A673 (cell line): Measurements from ENCODE around the gene CCL7. TPM values are rescaled to one million over a fixed set of nuclear protein-coding genes. Genes with fewer than 3 reads are reported as not detected.

ENCODE experiments used
- BruUV-seq: library from RNA; stranded (reverse); fragments of 400-500 nt; replicated peaks from 2 replicates; lab custom pipeline; 2021; lab: Mats Ljungman, UMichigan
- CTCF ChIA-PET: fragments of 300-600 bp; sonication (Branson Sonifier 250); formaldehyde crosslinking; loops from one replicate; lab custom pipeline; 2022; ENCODE audit warnings: antibody characterized with exemption; lab: Charles Lee
- POLR2A ChIA-PET: fragments of 300-600 bp; sonication (Branson Sonifier 250); formaldehyde crosslinking; loops from one replicate; lab custom pipeline; 2022; ENCODE audit warnings: antibody characterized with exemption; ENCODE audit not compliant: low non-redundant PET; lab: Charles Lee
- DNase-seq: peaks from one replicate; pipeline ENCODE4 v3.0.0-alpha.2; 2015; ENCODE audit warnings: low spot score
- H3K27ac ChIP-seq: fragments of 200-600 bp; sonication (generic); 2 replicates; pipeline ENCODE4 v1.5.1; 2016; ENCODE audit warnings: mixed run types, low read depth, mild to moderate bottlenecking, mixed read lengths, antibody characterized with exemption, low read length; ENCODE audit not compliant: poor library complexity, severe bottlenecking
- H3K27me3 ChIP-seq: fragments of 200-600 bp; sonication (generic); replicated peaks from 2 replicates; pipeline ENCODE4 v1.6.1; 2017; ENCODE audit warnings: mixed run types, low read depth, mild to moderate bottlenecking, mixed read lengths, antibody characterized with exemption, low read length; ENCODE audit not compliant: insufficient read depth, poor library complexity
- H3K36me3 ChIP-seq: fragments of 200-600 bp; sonication (generic); 2 replicates; pipeline ENCODE4 v1.6.1; 2016; ENCODE audit warnings: mixed run types, mild to moderate bottlenecking, mixed read lengths, antibody characterized with exemption, low read length; ENCODE audit not compliant: insufficient read depth, poor library complexity, severe bottlenecking
- H3K4me1 ChIP-seq: fragments of 200-600 bp; sonication (generic); 2 replicates; pipeline ENCODE4 v1.6.1; 2017; ENCODE audit warnings: mixed run types, mild to moderate bottlenecking, mixed read lengths, antibody characterized with exemption, low read length; ENCODE audit not compliant: insufficient read depth, poor library complexity, severe bottlenecking
- H3K4me3 ChIP-seq: fragments of 200-600 bp; sonication (generic); 2 replicates; pipeline ENCODE4 v1.5.1; 2016; ENCODE audit warnings: low read depth, mixed run types, mild to moderate bottlenecking, mixed read lengths, low read length; ENCODE audit not compliant: poor library complexity, severe bottlenecking
- H3K9me3 ChIP-seq: fragments of 200-600 bp; sonication (generic); 2 replicates; pipeline ENCODE4 v1.6.1; 2016; ENCODE audit warnings: mixed run types, low read depth, mild to moderate bottlenecking, mixed read lengths, antibody characterized with exemption, low read length; ENCODE audit not compliant: poor library complexity, severe bottlenecking
- CTCF ChIP-seq: fragments of 300-800, 200-600 bp; sonication (generic); conservative IDR thresholded peaks from 2 replicates; pipeline ENCODE4 v1.5.1; 2017; ENCODE audit warnings: low read depth, mild to moderate bottlenecking, antibody characterized with exemption, low read length, moderate library complexity, mixed read lengths
- EZH2 ChIP-seq: fragments of 200-600 bp; sonication (generic); IDR thresholded peaks from 2 replicates; pipeline ENCODE4 v1.6.1; 2017; ENCODE audit warnings: borderline replicate concordance, low read depth, mild to moderate bottlenecking, mixed read lengths, antibody characterized with exemption, low read length; ENCODE audit not compliant: poor library complexity, severe bottlenecking
- intact Hi-C: fragments of 100-400 bp; cut with micrococcal nuclease; formaldehyde crosslinking; loops from one replicate; pipeline ENCODE4 v1.10.0; 2022; ENCODE audit not compliant: unreplicated experiment
- total RNA-seq: library from RNA; stranded (reverse); gene quantifications from 2 replicates; pipeline ENCODE4 v1.2.3, GENCODE V29; 2021

Gene CCL7
- total RNA-seq, 1 experiment from 2014 or later = not detected

GRCh38 chr17:34302636-34303035 lies 32.6 kb downstream of the CCL7 start:
- CTCF ChIA-PET = no interaction called here
- no peaks in the 10 kb centered on the region for H3K9me3 ChIP-seq
- no peak overlapping the region for H3K4me3 ChIP-seq
- no peaks in the 10 kb centered on the region for H3K36me3 ChIP-seq
- BruUV-seq = no TSS peak
- POLR2A ChIA-PET = no interaction called here
- no peak for TF ChIP-seq EZH2
- no peak for TF ChIP-seq CTCF
- no peak for DNase-seq
- intact Hi-C loops = no loop called here
- no peaks in the 10 kb centered on the region for H3K27me3 ChIP-seq
- H3K27ac ChIP-seq = no peak overlapping the region
- no peaks in the 10 kb centered on the region for H3K4me1 ChIP-seq

- no peak for TF ChIP-seq EZH2
- TF ChIP-seq CTCF = no peak
- Histone ChIP-seq H3K9me3 (no peaks in the 10 kb centered on the region), H3K4me1 (no peaks in the 10 kb centered on the region), H3K36me3 (no peaks in the 10 kb centered on the region), H3K27me3 (no peaks in the 10 kb centered on the region), H3K4me3 (no peak overlapping the region), H3K27ac (no peak overlapping the region)
- BruUV-seq = no TSS peak
- no peak for DNase-seq
- POLR2A ChIA-PET = no interaction called here
- intact Hi-C loops = no loop called here
- CTCF ChIA-PET = no interaction called here
Measured at GRCh38 chr17:34303606-34304005, 33.6 kb downstream of the CCL7 start.

- Histone ChIP-seq H3K36me3 (no peaks in the 10 kb centered on the region), H3K27me3 (no peaks in the 10 kb centered on the region), H3K4me3 (no peak overlapping the region), H3K27ac (no peak overlapping the region), H3K9me3 (no peaks in the 10 kb centered on the region), H3K4me1 (no peaks in the 10 kb centered on the region)
- ChIA-PET CTCF (no interaction called here), POLR2A (no interaction called here)
- TF ChIP-seq EZH2 (no peak), CTCF (no peak)
- no peak for DNase-seq
- intact Hi-C loops = no loop called here
- no TSS peak for BruUV-seq
Measured at GRCh38 chr17:34305061-34305460, 35.0 kb downstream of the CCL7 start.
